ENCODE results near the gene ADAMTS17.

Gene ADAMTS17

DNA sequence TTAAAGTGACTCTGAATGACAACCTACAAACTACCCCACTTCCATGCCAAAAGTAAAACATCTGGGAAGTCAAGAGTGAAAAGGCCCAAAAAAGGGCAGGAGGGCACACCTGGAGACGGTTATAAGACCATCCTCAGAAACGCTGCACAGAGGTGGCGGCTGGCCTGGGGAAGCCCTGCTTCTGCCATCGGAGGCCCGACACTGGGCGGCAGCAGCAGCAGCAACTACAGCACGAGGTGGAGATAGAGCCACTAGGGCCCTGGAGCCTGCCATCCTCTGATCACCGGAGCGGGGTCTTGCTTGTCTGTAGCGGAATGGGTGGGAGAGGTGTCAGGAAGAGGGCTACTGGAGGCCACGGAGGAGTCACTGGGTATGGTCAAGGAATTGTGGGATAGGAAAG is 283.3 kb downstream of the ADAMTS17 start:
- no peak for TF ChIP-seq ZFX (IDR thresholded peaks at IDR 0.05)
- TF ChIP-seq CTCF (conservative IDR thresholded peaks at IDR 0.05) = no peak
- no peak overlapping the region for H3K27ac ChIP-seq

DNA sequence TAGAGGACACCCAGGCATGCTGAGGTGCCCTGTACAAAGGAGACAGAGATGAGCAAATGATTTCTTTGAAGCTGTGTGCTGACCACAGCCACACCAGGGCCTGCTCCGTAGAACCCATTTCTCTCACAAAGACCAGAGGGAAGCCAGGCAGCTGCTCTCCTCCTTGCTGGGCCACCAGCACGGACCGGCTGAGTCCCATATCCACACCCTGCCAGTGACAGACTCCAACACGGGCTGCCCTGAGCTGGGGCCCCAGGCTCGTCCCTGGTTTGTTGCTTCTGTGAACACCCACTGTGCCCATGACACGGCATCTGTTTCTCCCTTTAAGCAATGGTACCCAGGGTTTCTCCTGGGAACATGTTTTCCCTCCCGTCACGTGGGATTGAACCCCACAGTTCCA is 284.5 kb downstream of the ADAMTS17 start:
- TF ChIP-seq ZFX (IDR thresholded peaks at IDR 0.05) (no peak), CTCF (conservative IDR thresholded peaks at IDR 0.05) (no peak)
- H3K27ac ChIP-seq = no peak overlapping the region

GRCh38 chr15:100056411-100057072 is 285.2 kb downstream of the ADAMTS17 start:
- TF ChIP-seq ZFX (IDR thresholded peaks at IDR 0.05) (no peak), CTCF (conservative IDR thresholded peaks at IDR 0.05) (no peak)
- no peak overlapping the region for H3K27ac ChIP-seq

GRCh38 chr15:100055821-100056220 is 286.0 kb downstream of the ADAMTS17 start:
- H3K27ac ChIP-seq = no peak overlapping the region
- TF ChIP-seq ZFX (IDR thresholded peaks at IDR 0.05) (no peak), CTCF (conservative IDR thresholded peaks at IDR 0.05) (no peak)

- TF ChIP-seq ZFX (IDR thresholded peaks at IDR 0.05) (no peak), CTCF (conservative IDR thresholded peaks at IDR 0.05) (no peak)
- H3K27ac ChIP-seq = no peak overlapping the region
Observed at GRCh38 chr15:100054539-100054938, 287.2 kb downstream of the ADAMTS17 start.

DNA sequence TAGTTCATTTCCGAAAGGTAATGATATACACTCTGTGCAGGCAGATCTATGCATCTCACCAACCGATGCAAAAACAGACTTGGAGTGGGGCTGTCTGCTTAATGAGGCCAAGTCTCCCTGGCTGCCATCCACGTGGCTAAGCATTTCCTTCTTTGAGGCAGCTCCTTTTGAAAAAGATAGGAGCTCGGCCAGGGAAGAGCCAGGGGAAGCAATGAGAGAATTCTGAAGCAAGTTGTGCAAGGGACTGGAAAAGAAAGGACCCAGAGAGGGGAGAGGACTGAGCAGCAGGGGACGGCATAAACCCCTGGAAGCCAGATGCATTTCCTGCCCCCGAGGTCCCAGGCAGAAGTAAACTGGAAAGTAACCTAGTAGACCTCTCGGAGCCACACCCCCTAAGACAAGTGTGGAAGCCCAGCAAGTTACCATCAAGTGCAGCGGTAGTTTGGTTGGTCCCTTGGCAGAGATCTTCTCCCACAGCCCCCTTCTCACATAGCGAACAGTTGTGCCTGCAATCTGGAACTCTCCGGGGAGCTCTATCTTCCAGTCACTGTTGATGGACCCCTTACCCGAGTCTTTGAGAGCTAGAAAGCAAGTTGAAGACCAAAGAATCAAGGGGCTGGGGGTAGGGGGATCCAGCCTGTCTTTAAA is 288.2 kb downstream of the ADAMTS17 start:
- TF ChIP-seq CTCF (conservative IDR thresholded peaks at IDR 0.05) (no peak), ZFX (IDR thresholded peaks at IDR 0.05) (no peak)
- H3K27ac ChIP-seq = no peak overlapping the region

DNA sequence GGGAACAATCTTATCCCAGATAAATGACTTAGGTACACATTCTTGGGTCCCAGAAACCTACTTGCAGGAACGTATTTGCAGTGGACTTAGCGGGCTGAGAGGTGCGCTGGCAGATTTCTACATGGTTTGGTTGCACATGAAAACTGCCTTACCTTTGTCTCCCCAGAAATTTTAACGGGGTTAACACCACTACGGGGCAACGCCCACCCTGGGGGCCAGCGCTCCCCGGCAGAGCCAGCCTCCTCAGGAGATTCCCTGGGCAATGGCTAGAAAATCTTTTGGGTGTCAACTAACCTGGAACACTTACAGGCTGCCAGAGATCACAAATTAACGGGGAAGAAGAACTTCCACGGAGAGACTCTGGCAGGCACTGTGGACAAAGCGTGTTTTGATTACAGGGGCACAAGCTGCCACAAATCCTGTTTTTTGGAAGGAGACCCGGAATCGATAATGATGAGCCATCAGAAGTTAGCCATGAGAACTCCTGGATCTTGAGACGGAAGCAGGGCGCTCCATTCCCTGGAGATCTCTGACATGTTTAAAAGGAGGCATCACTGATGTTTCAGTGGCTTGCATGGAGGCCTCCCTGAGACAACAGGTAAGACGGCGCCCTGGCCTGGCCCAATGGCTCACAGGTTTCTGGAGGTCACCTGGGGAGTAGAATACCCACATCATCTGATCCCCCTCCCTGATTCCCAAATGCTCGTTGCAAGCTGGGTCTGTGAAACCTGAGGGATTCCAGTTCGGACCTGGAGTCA is 288.9 kb downstream of the ADAMTS17 start:
- no peak for TF ChIP-seq CTCF (conservative IDR thresholded peaks at IDR 0.05)
- TF ChIP-seq ZFX (IDR thresholded peaks at IDR 0.05) = no peak
- no peak overlapping the region for H3K27ac ChIP-seq
